ENCODE results near the gene PACS1.

DNA sequence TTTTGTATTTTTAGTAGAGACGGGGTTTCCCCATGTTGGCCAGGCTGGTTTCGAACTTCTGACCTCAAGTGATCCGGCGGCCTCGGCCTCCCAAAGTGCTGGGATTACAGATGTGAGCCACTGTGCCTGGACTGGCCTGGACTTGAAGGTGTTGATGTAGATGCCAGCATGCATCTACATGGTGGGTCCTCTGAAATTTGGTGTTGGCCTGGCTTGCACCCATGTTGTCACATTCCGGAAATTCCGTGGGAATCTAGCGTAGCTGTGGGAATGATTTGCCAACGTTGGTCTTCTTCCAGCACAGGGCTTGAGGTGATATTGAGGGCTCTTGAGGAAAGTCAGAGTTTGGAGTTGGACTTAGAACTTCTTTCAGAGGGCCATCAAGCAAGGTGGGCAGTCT is 6.5 kb downstream of the PACS1 start:
- TF ChIP-seq EZH2phosphoT487 (IDR thresholded peaks at IDR 0.05; ENCODE audit: borderline replicate concordance, low read length), result no peak
- TF ChIP-seq, protein P1, sequence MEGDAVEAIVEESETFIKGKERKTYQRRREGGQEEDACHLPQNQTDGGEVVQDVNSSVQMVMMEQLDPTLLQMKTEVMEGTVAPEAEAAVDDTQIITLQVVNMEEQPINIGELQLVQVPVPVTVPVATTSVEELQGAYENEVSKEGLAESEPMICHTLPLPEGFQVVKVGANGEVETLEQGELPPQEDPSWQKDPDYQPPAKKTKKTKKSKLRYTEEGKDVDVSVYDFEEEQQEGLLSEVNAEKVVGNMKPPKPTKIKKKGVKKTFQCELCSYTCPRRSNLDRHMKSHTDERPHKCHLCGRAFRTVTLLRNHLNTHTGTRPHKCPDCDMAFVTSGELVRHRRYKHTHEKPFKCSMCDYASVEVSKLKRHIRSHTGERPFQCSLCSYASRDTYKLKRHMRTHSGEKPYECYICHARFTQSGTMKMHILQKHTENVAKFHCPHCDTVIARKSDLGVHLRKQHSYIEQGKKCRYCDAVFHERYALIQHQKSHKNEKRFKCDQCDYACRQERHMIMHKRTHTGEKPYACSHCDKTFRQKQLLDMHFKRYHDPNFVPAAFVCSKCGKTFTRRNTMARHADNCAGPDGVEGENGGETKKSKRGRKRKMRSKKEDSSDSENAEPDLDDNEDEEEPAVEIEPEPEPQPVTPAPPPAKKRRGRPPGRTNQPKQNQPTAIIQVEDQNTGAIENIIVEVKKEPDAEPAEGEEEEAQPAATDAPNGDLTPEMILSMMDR (IDR thresholded peaks at IDR 0.05; ENCODE audit: low read depth, low read length, poor library complexity, severe bottlenecking), result no peak
